DOHH2 (cell line): ENCODE measurements around the gene ARID1B.

Experiments
- CTCF ChIP-seq: fragments of 200-600 bp; sonication (generic); IDR thresholded peaks from one replicate; pipeline ENCODE4 v1.5.1; 2014; ENCODE audit warnings: antibody characterized with exemption, mild to moderate bottlenecking, low read depth, low read length; ENCODE audit not compliant: poor library complexity, severe bottlenecking
- EZH2phosphoT487 ChIP-seq: fragments of 200-600 bp; sonication (generic); IDR thresholded peaks from 2 replicates; pipeline ENCODE4 v1.6.1; 2017; ENCODE audit warnings: borderline replicate concordance, mild to moderate bottlenecking, antibody characterized with exemption, low read length, moderate library complexity, mixed read lengths

GRCh38 chr6:156977527-156978291 lies 200.5 kb downstream of the ARID1B start:
- TF ChIP-seq CTCF (no peak), EZH2phosphoT487 (no peak)
